CD4-positive, CD25-positive, alpha-beta regulatory T cell (primary cell): ENCODE data around the gene AMHR2. TPM values are rescaled to one million over a fixed set of nuclear protein-coding genes. Genes with fewer than 3 reads are reported as not detected.
"Not testable (repeated sequence)": the region's sequence is repeated elsewhere in the genome, so short reads cannot be mapped to it uniquely, and the experiment has no call there.

Experiments used
- ATAC-seq, 2 donors: fragments of 150-1000 bp; cut with Tn5 transposase; one replicate each; pipeline ENCODE4 v1.10.0; 2021; ENCODE audit warnings: low read depth in 2 of 2, moderate number of reproducible peaks in 2 of 2, moderate library complexity in 1 of 2
- DNase-seq, 3 donors: peaks; one replicate each; pipeline versions ENCODE4 v3.0.0 to v3.0.0-alpha.2; 2012 to 2022; ENCODE audit warnings: mixed read lengths in 1 of 3
- H3K27ac ChIP-seq: one replicate; pipeline ENCODE4 v1.7.0; 2013; ENCODE audit warnings: mild to moderate bottlenecking, low read length; ENCODE audit not compliant: insufficient read depth, poor library complexity, severe bottlenecking
- H3K27me3 ChIP-seq: one replicate; pipeline ENCODE4 v1.7.0; 2013; ENCODE audit warnings: low read length; ENCODE audit not compliant: control insufficient read depth, insufficient read depth
- H3K36me3 ChIP-seq: one replicate; pipeline ENCODE4 v1.7.0; 2013; ENCODE audit warnings: mild to moderate bottlenecking, low read length, moderate library complexity; ENCODE audit not compliant: control insufficient read depth, insufficient read depth
- H3K4me1 ChIP-seq: 2 replicates; pipeline ENCODE4 v1.7.0; 2013; ENCODE audit warnings: mild to moderate bottlenecking, low read length; ENCODE audit not compliant: insufficient read depth, control insufficient read depth, poor library complexity, severe bottlenecking
- H3K4me3 ChIP-seq: one replicate; pipeline ENCODE4 v1.7.0; 2013; ENCODE audit warnings: low read depth, mild to moderate bottlenecking, low read length, moderate library complexity
- H3K9me3 ChIP-seq, 2 experiments: 1 replicate in 1 of 2; 2 replicates in 1 of 2; pipeline ENCODE4 v1.7.0; 2013; ENCODE audit warnings: low read length in 2 of 2, mild to moderate bottlenecking in 1 of 2, moderate library complexity in 1 of 2; ENCODE audit not compliant: control insufficient read depth in 2 of 2
- H3K27ac Mint-ChIP-seq, 3 donors: one replicate each; pipeline ENCODE4 v1.8.0; 2020 to 2022; ENCODE audit warnings: mild to moderate bottlenecking in 3 of 3, mixed read lengths in 3 of 3, moderate library complexity in 2 of 3
- H3K27me3 Mint-ChIP-seq: one replicate; pipeline ENCODE4 v1.8.0; 2022; ENCODE audit warnings: mild to moderate bottlenecking, mixed read lengths
- H3K36me3 Mint-ChIP-seq: one replicate; pipeline ENCODE4 v1.8.0; 2020; ENCODE audit warnings: mixed read lengths
- H3K4me1 Mint-ChIP-seq, 4 donors: one replicate each; pipeline ENCODE4 v1.8.0; 2020 to 2022; ENCODE audit warnings: mixed read lengths in 4 of 4, mild to moderate bottlenecking in 1 of 4
- H3K4me3 Mint-ChIP-seq, 4 donors: one replicate each; pipeline ENCODE4 v1.8.0; 2020 to 2022; ENCODE audit warnings: mild to moderate bottlenecking in 4 of 4, mixed read lengths in 4 of 4, moderate library complexity in 3 of 4
- H3K9me3 Mint-ChIP-seq, 7 donors: one replicate each; pipeline ENCODE4 v1.8.0; 2020 to 2022; ENCODE audit warnings: mixed read lengths in 7 of 7, mild to moderate bottlenecking in 3 of 7, moderate library complexity in 2 of 7
- polyA plus RNA-seq, 4 donors: library from polyadenylated mRNA; unstranded; fragments of 300-500 nt; fragmentation: Illumina TruSeq; gene quantifications; one replicate each; pipeline ENCODE4 v1.2.3, GENCODE V29; 2021
- total RNA-seq: library from RNA; stranded (reverse); gene quantifications from one replicate; pipeline ENCODE4 v1.2.3, GENCODE V29; 2022

Gene AMHR2
- total and polyA plus RNA-seq, 5 donors from 2014 or later, result not detected

DNA sequence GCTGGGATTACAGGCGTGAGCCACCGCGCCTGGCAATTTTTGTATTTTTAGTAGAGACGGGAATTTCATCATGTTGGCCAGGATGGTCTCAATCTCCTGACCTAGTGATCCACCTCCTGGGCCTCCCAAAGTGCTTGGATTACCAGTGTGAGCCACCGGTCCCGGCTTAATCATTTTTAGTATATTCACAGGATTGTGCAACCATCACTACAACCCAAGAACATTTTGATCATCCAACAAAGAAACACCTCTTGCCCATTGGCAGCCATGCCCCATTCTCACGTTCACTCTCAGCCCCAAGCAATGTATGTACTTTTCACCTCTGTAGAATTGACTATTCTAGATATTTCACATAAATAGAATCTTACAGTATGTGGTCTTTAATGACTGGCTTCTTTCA, 23.8 kb upstream of the AMHR2 start:
- no peaks in the 10 kb centered on the region for H3K9me3 Mint-ChIP-seq
- Histone ChIP-seq H3K36me3 (peaks cover 17% of the 10 kb centered on the region), H3K4me1 (peaks cover 12% of the 10 kb centered on the region), H3K27me3 (no peaks in the 10 kb centered on the region), H3K9me3 (no peaks in the 10 kb centered on the region), H3K27ac (no peak overlapping the region), H3K4me3 (no peak overlapping the region)
- H3K4me3 Mint-ChIP-seq, result no peak overlapping the region
- peaks cover 7% of the 10 kb centered on the region for H3K36me3 Mint-ChIP-seq
- H3K27ac Mint-ChIP-seq, result peak overlapping the region in 1 of 3 donors; percentile 55
- H3K27me3 Mint-ChIP-seq, result no peaks in the 10 kb centered on the region
- ATAC-seq (no peak), DNase-seq (no peak)
- peaks cover 8 to 33% (median 24%) of the 10 kb centered on the region in 4 donors for H3K4me1 Mint-ChIP-seq

- H3K4me1 Mint-ChIP-seq, result peaks cover 8 to 25% (median 18%) of the 10 kb centered on the region in 4 donors
- peaks cover 12% of the 10 kb centered on the region for H3K4me1 ChIP-seq
- peaks cover 23% of the 10 kb centered on the region for H3K36me3 ChIP-seq
- not testable (repeated sequence) for ATAC-seq, H3K27ac ChIP-seq, H3K9me3 ChIP-seq, H3K27ac Mint-ChIP-seq, DNase-seq, H3K4me3 Mint-ChIP-seq, H3K27me3 ChIP-seq, H3K27me3 Mint-ChIP-seq, H3K4me3 ChIP-seq, H3K9me3 Mint-ChIP-seq
- H3K36me3 Mint-ChIP-seq, result peaks cover 12% of the 10 kb centered on the region
Observed at GRCh38 chr12:53402351-53402750, 21.3 kb upstream of the AMHR2 start.

- no peak for ATAC-seq
- no peak for DNase-seq
- Histone ChIP-seq H3K4me3 (no peak overlapping the region), H3K9me3 (no peaks in the 10 kb centered on the region), H3K27ac (no peak overlapping the region), H3K27me3 (no peaks in the 10 kb centered on the region), H3K4me1 (peaks cover 8% of the 10 kb centered on the region), H3K36me3 (peaks cover 24% of the 10 kb centered on the region)
- Mint-ChIP-seq H3K36me3 (peaks cover 12% of the 10 kb centered on the region), H3K9me3 (no peaks in the 10 kb centered on the region), H3K27me3 (no peaks in the 10 kb centered on the region), H3K27ac (no peak overlapping the region), H3K4me1 (peaks cover 5 to 20% (median 14%) of the 10 kb centered on the region in 4 donors), H3K4me3 (no peak overlapping the region)
Observed at GRCh38 chr12:53402871-53403270, 20.8 kb upstream of the AMHR2 start.

GRCh38 chr12:53410951-53411350, 12.7 kb upstream of the AMHR2 start:
- H3K36me3 Mint-ChIP-seq, result peaks cover 26% of the 10 kb centered on the region
- H3K4me1 ChIP-seq, result peaks cover 6% of the 10 kb centered on the region
- no peak overlapping the region for H3K27ac ChIP-seq
- peaks cover 16 to 33% (median 25%) of the 10 kb centered on the region in 4 donors for H3K4me1 Mint-ChIP-seq
- DNase-seq (no peak), ATAC-seq (no peak)
- peaks cover 49% of the 10 kb centered on the region for H3K36me3 ChIP-seq
- H3K9me3 Mint-ChIP-seq, result no peaks in the 10 kb centered on the region
- H3K4me3 ChIP-seq, result no peak overlapping the region
- H3K4me3 Mint-ChIP-seq, result no peak overlapping the region
- H3K27ac Mint-ChIP-seq, result peak overlapping the region in 2 of 3 donors; percentile 15 to 34
- H3K27me3 Mint-ChIP-seq, result no peaks in the 10 kb centered on the region
- H3K27me3 ChIP-seq, result no peaks in the 10 kb centered on the region
- H3K9me3 ChIP-seq, result no peaks in the 10 kb centered on the region

DNA sequence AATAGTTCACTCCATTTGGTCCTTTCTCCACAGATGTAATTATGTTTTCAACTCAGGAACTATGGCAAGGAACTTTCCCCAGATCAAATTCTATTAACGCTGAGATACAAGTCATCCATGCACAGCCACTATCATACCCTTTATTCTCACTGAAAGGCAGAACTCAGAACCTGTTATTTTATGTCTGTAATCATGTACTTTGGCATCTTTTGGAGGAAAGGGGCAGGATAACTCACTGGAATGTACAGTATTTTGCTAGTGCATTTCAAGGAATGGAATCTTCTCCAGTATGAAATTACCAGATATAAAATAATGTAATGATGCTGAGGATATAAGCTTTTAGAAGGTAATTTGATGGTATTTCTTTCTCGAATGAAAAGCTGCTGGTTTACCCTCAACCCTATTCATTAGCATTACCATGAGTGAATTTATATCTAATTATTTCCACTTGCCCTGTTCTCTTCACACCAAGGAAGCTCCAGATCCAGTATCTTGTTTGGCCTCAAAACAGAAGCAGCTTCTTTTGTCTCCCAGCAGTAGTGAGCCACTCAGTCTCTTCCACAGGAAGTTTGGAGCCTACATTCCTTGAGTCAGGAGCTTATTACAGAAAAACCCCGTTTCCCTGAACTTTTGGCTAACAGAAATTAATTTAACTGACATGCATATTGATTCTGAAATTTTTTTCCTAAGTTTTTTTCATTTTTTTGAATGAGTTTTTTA, 10.0 kb upstream of the AMHR2 start:
- peak overlapping the region; percentile 81 to 85 (median 84) for H3K27ac Mint-ChIP-seq
- no peaks in the 10 kb centered on the region for H3K9me3 Mint-ChIP-seq
- H3K4me1 Mint-ChIP-seq, result peaks cover 16 to 50% (median 28%) of the 10 kb centered on the region in 4 donors
- Histone ChIP-seq H3K9me3 (no peaks in the 10 kb centered on the region), H3K4me3 (peak overlapping the region; percentile 61), H3K4me1 (peaks cover 11% of the 10 kb centered on the region), H3K27ac (peak overlapping the region; percentile 58), H3K36me3 (peaks cover 35% of the 10 kb centered on the region), H3K27me3 (no peaks in the 10 kb centered on the region)
- H3K4me3 Mint-ChIP-seq, result peak overlapping the region in 1 of 4 donors; percentile 24
- ATAC-seq (no peak), DNase-seq (no peak)
- peaks cover 21% of the 10 kb centered on the region for H3K36me3 Mint-ChIP-seq
- no peaks in the 10 kb centered on the region for H3K27me3 Mint-ChIP-seq

- peaks cover 17% of the 10 kb centered on the region for H3K36me3 Mint-ChIP-seq
- DNase-seq (no peak), ATAC-seq (no peak)
- no peak overlapping the region for H3K27ac ChIP-seq
- H3K4me3 Mint-ChIP-seq, result no peak overlapping the region
- H3K4me1 Mint-ChIP-seq, result peaks cover 24 to 53% (median 29%) of the 10 kb centered on the region in 4 donors
- no peaks in the 10 kb centered on the region for H3K9me3 Mint-ChIP-seq
- no peaks in the 10 kb centered on the region for H3K27me3 Mint-ChIP-seq
- H3K4me1 ChIP-seq, result peaks cover 11% of the 10 kb centered on the region
- H3K4me3 ChIP-seq, result no peak overlapping the region
- no peaks in the 10 kb centered on the region for H3K9me3 ChIP-seq
- peak overlapping the region in 2 of 3 donors; percentile 59 to 76 for H3K27ac Mint-ChIP-seq
- no peaks in the 10 kb centered on the region for H3K27me3 ChIP-seq
- H3K36me3 ChIP-seq, result peaks cover 25% of the 10 kb centered on the region
Observed at GRCh38 chr12:53414756-53415417, 8.8 kb upstream of the AMHR2 start.

GRCh38 chr12:53415752-53416389, 7.8 kb upstream of the AMHR2 start:
- Histone ChIP-seq H3K4me1 (peaks cover 11% of the 10 kb centered on the region), H3K36me3 (peaks cover 23% of the 10 kb centered on the region)
- peaks cover 24 to 55% (median 30%) of the 10 kb centered on the region in 4 donors for H3K4me1 Mint-ChIP-seq
- not testable (repeated sequence) for H3K4me3 Mint-ChIP-seq, H3K27me3 Mint-ChIP-seq, H3K27ac ChIP-seq, H3K9me3 Mint-ChIP-seq, ATAC-seq, H3K4me3 ChIP-seq, DNase-seq, H3K9me3 ChIP-seq, H3K27me3 ChIP-seq
- H3K36me3 Mint-ChIP-seq, result peaks cover 13% of the 10 kb centered on the region
- peak overlapping the region in 2 of 3 donors; percentile 14 to 59 for H3K27ac Mint-ChIP-seq
